Measurements from ENCODE around the gene SFI1.

GRCh38 chr22:31652911-31653684 lies 156.8 kb downstream of the SFI1 start:
- no peak for TF ChIP-seq CTCF (IDR thresholded peaks at IDR 0.05)
- TF ChIP-seq POLR2A (IDR thresholded peaks at IDR 0.05) = no peak

Data from esophagus squamous epithelium (tissue), 4 donors.